ENCODE measurements around the gene GTF2H1. TPM values are rescaled to one million over a fixed set of nuclear protein-coding genes. Genes with fewer than 3 reads are reported as not detected.
A peak's percentile ranks its signal among the peaks of the same experiment; 100 is the strongest.

The GTF2H1 gene
- total RNA-seq, 1 donor: 123 TPM

GRCh38 chr11:18309691-18310090 is 12.7 kb upstream of the GTF2H1 start:
- H3K4me1 ChIP-seq (ENCODE audit: insufficient read depth, low read length): peaks cover 28% of the 10 kb centered on the region
- no peak overlapping the region for H2AFZ ChIP-seq (ENCODE audit: low read length)
- H4K20me1 ChIP-seq (ENCODE audit: insufficient read depth, low read length): no peaks in the 10 kb centered on the region
- peaks cover 46% of the 10 kb centered on the region for H3K36me3 ChIP-seq (ENCODE audit: insufficient read depth, low read length)
- no peaks in the 10 kb centered on the region for H3K9me3 ChIP-seq (ENCODE audit: low read depth, low read length)
- no peaks in the 10 kb centered on the region for H3K27me3 ChIP-seq (ENCODE audit: insufficient read depth, low read length)
- H3K79me2 ChIP-seq (ENCODE audit: insufficient read depth, low read length): peaks cover 11% of the 10 kb centered on the region
- DNase-seq (ENCODE audit: insufficient read length, low spot score, missing footprints): no peak
- no peak overlapping the region for H3K4me2 ChIP-seq (ENCODE audit: insufficient read depth, low read length)
- no peak for TF ChIP-seq CTCF (IDR thresholded peaks at IDR 0.05; ENCODE audit: extremely low read depth, low read depth, low read length)
- no peak overlapping the region for H3K4me3 ChIP-seq (ENCODE audit: insufficient read depth, low read length)
- no peak overlapping the region for H3K27ac ChIP-seq (ENCODE audit: low read depth, low read length)

- no peak overlapping the region for H3K27ac ChIP-seq (ENCODE audit: low read depth, low read length)
- no peak overlapping the region for H3K4me3 ChIP-seq (ENCODE audit: insufficient read depth, low read length)
Observed at GRCh38 chr11:18310800-18311340, 11.5 kb upstream of the GTF2H1 start.

GRCh38 chr11:18312012-18312411 is 10.4 kb upstream of the GTF2H1 start:
- no peak for TF ChIP-seq CTCF (IDR thresholded peaks at IDR 0.05; ENCODE audit: extremely low read depth, low read depth, low read length)
- Histone ChIP-seq H2AFZ (ENCODE audit: low read length) (peak overlapping the region; percentile 68), H3K79me2 (ENCODE audit: insufficient read depth, low read length) (peaks cover 28% of the 10 kb centered on the region), H3K9me3 (ENCODE audit: low read depth, low read length) (no peaks in the 10 kb centered on the region), H4K20me1 (ENCODE audit: insufficient read depth, low read length) (no peaks in the 10 kb centered on the region), H3K4me2 (ENCODE audit: insufficient read depth, low read length) (peak overlapping the region; percentile 71), H3K27me3 (ENCODE audit: insufficient read depth, low read length) (no peaks in the 10 kb centered on the region), H3K4me1 (ENCODE audit: insufficient read depth, low read length) (peaks cover 28% of the 10 kb centered on the region), H3K36me3 (ENCODE audit: insufficient read depth, low read length) (peaks cover 27% of the 10 kb centered on the region), H3K27ac (ENCODE audit: low read depth, low read length) (peak overlapping the region; percentile 89), H3K4me3 (ENCODE audit: insufficient read depth, low read length) (peak overlapping the region; percentile 36)
- peak; percentile 58 for DNase-seq (ENCODE audit: insufficient read length, low spot score, missing footprints)

More at GRCh38 chr11:18310800-18311340, 11.5 kb upstream of the GTF2H1 start:
- H4K20me1 ChIP-seq (ENCODE audit: insufficient read depth, low read length): no peaks in the 10 kb centered on the region
- H3K4me2 ChIP-seq (ENCODE audit: insufficient read depth, low read length): no peak overlapping the region
- peaks cover 37% of the 10 kb centered on the region for H3K36me3 ChIP-seq (ENCODE audit: insufficient read depth, low read length)
- DNase-seq (ENCODE audit: insufficient read length, low spot score, missing footprints): no peak
- peaks cover 28% of the 10 kb centered on the region for H3K4me1 ChIP-seq (ENCODE audit: insufficient read depth, low read length)
- peaks cover 20% of the 10 kb centered on the region for H3K79me2 ChIP-seq (ENCODE audit: insufficient read depth, low read length)
- no peaks in the 10 kb centered on the region for H3K27me3 ChIP-seq (ENCODE audit: insufficient read depth, low read length)
- no peak overlapping the region for H2AFZ ChIP-seq (ENCODE audit: low read length)
- no peak for TF ChIP-seq CTCF (IDR thresholded peaks at IDR 0.05; ENCODE audit: extremely low read depth, low read depth, low read length)
- no peaks in the 10 kb centered on the region for H3K9me3 ChIP-seq (ENCODE audit: low read depth, low read length)

GRCh38 chr11:18312663-18313420 is 9.5 kb upstream of the GTF2H1 start:
- Histone ChIP-seq H2AFZ (ENCODE audit: low read length) (peak overlapping the region; percentile 40), H3K36me3 (ENCODE audit: insufficient read depth, low read length) (peaks cover 27% of the 10 kb centered on the region), H4K20me1 (ENCODE audit: insufficient read depth, low read length) (no peaks in the 10 kb centered on the region), H3K4me3 (ENCODE audit: insufficient read depth, low read length) (peak overlapping the region; percentile 36), H3K9me3 (ENCODE audit: low read depth, low read length) (no peaks in the 10 kb centered on the region), H3K27me3 (ENCODE audit: insufficient read depth, low read length) (no peaks in the 10 kb centered on the region), H3K4me1 (ENCODE audit: insufficient read depth, low read length) (peaks cover 28% of the 10 kb centered on the region), H3K4me2 (ENCODE audit: insufficient read depth, low read length) (peak overlapping the region; percentile 71), H3K27ac (ENCODE audit: low read depth, low read length) (peak overlapping the region; percentile 89), H3K79me2 (ENCODE audit: insufficient read depth, low read length) (peaks cover 33% of the 10 kb centered on the region)
- DNase-seq (ENCODE audit: insufficient read length, low spot score, missing footprints): peak; percentile 54
- no peak for TF ChIP-seq CTCF (IDR thresholded peaks at IDR 0.05; ENCODE audit: extremely low read depth, low read depth, low read length)
